Right ventricle myocardium superior (tissue), 1 donor: ENCODE results near the gene CERT1. TPM values are rescaled to one million over a fixed set of nuclear protein-coding genes. Genes with fewer than 3 reads are reported as not detected.
A peak's percentile ranks its signal among the peaks of the same experiment; 100 is the strongest.
"Not testable (repeated sequence)": the region's sequence is repeated elsewhere in the genome, so short reads cannot be mapped to it uniquely, and the experiment has no call there.

Experiments
- ATAC-seq: fragments of 200-7000 bp; cut with Tn5 transposase; one replicate; pipeline ENCODE4 v1.9.1; 2020; ENCODE audit warnings: mild to moderate bottlenecking; ENCODE audit not compliant: poor library complexity
- DNase-seq: peaks from one replicate; pipeline ENCODE4 v3.0.0-alpha.2; 2020
- intact Hi-C: fragments of 100-400 bp; cut with DNase I; formaldehyde crosslinking; loops from one replicate; pipeline ENCODE4 v1.11.2; 2022
- total RNA-seq: library from RNA; stranded (reverse); fragmentation: NEBNext Ultra II Directional; extraction: Animal tissue kit (Norgen Biotek cat#: 25700); gene quantifications from one replicate; pipeline ENCODE4 v1.2.1, GENCODE V29; 2021
- donor health status: DM: no; HTN: yes; CAD: no; lungs with severe emphysema.

CERT1 gene
- total RNA-seq, 1 donor from 2014 or later: 32.1 TPM

- DNase-seq (peak; percentile 99), ATAC-seq (peak; percentile 98)
- intact Hi-C loops: loop anchor here (2.0 to 10.0 kb wide), 2 partner anchors 100 to 328 kb away; partner anchors contain the start of gene ANKRD31
These were observed 174.7 kb downstream of the CERT1 start, which contains the start of gene HMGCR for GRCh38 chr5:75336615-75337336. Gene HMGCR, plus strand, starts transcription at chr5:75337220. Its CDS starts 5,386 bp downstream, at chr5:75342606.

GRCh38 chr5:75335952-75336614, 175.3 kb downstream of the CERT1 start:
- DNase-seq (no peak), ATAC-seq (peak; percentile 58)
- intact Hi-C loops: loop anchor here (2.0 to 10.0 kb wide), 2 partner anchors 99 to 329 kb away; partner anchors contain the start of gene ANKRD31

DNA sequence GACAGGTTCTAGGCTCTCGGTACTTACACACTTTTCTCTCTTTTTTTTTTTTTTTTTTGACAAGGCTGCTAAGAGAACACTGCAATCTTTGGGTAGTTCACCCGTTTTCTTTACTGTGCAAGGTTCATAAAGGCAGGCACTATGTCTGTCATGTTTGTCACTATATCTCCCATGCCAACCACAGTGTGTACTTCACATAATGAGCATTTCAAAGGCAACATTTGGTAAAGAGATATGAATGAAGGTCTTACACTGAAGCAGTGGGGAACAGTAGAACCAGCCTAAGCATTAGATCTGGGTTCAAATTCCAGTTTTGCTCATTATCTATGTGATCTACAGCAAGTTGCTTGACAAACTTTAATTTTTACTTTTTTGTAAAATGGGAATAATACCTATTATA, 175.9 kb downstream of the CERT1 start:
- intact Hi-C loops: loop anchor here (10.0 kb wide), 1 partner anchor 329 kb away; no protein-coding TSS in a partner anchor
- no peak for DNase-seq
- no peak for ATAC-seq

DNA sequence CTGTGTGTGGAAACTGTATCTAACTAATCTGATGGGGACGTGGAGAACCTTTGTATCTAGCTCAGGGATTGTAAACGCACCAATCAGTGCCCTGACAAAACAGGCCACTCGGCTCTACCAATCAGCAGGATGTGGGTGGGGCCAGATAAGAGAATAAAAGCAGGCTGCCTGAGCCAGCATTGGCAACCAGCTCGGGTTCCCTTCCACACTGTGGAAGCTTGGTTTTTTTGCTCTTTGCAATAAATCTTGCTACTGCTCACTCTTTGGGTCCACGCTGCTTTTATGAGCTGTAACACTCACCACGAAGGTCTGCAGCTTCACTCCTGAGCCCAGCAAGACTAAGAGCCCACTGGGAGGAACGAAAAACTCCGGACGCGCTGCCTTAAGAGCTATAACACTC, 177.0 kb downstream of the CERT1 start:
- intact Hi-C loops: loop anchor here (10.0 kb wide), 1 partner anchor 330 kb away; no protein-coding TSS in a partner anchor
- not testable (repeated sequence) for DNase-seq, ATAC-seq

DNA sequence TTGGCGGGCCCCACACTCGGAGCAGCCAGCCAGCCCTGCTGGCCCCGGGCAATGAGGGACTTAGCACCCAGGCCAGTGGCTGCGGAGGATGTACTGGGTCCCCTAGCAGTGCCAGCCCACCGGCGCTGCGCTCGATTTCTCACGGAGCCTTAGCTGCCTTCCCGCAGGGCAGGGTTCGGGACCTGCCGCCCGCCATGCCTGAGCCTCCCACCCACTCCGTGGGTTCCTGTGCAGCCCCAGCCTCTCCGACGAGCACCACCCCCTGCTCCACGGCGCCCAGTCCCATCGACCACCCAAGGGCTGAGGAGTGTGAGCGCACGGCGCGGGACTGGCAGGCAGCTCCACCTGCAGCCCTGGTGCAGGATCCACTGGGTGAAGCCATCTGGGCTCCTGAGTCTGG, 177.7 kb downstream of the CERT1 start:
- intact Hi-C loops: loop anchor here (10.0 kb wide), 1 partner anchor 331 kb away; no protein-coding TSS in a partner anchor
- not testable (repeated sequence) for ATAC-seq, DNase-seq

DNA sequence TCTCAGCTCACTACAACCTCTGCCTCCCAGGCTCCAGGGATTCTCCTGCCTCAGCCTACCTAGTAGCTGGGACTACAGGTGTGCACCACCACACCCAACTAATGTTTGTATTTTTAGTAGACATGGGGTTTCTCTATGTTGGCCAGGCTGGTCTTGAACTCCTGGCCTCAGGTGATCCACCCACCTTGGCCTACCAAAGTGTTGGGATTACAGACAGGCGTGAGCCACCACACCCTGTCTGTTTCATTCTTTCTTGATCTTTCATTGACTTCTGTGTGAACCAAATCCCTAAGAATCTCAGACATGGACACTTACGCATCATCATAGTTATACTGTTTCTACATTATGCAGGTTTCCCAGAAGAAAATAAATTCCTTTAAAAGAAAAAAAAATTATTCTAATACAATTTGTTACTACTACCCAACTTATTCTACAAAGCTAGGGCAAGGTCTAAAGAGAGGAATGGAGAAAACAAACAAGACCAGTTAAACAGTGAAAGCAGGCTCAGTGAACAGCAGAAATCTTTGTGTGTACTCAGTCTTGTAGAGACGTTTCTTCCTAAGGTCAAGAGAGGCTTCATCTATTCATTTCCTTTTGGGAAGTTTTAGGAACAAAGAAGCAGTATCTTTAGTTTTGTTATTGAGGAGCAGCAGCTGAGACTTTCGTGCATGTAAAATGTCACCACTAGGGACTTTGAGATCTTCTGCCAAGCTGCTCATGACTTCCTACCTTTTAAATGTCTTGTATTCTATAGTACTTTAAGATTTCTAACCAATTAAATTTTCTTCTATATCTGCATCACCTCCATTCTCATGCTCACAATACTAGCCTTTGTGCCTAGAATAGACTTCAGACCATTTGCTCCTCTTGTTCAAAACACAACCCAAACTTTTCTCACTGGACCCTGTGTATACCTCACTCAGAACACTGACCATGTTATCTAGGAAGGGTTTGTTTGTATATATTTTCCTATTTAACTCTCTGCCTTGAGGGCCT, 180.0 kb downstream of the CERT1 start:
- no peak for DNase-seq
- ATAC-seq: no peak
- intact Hi-C loops: loop anchor here (10.0 kb wide), 1 partner anchor 333 kb away; no protein-coding TSS in a partner anchor

DNA sequence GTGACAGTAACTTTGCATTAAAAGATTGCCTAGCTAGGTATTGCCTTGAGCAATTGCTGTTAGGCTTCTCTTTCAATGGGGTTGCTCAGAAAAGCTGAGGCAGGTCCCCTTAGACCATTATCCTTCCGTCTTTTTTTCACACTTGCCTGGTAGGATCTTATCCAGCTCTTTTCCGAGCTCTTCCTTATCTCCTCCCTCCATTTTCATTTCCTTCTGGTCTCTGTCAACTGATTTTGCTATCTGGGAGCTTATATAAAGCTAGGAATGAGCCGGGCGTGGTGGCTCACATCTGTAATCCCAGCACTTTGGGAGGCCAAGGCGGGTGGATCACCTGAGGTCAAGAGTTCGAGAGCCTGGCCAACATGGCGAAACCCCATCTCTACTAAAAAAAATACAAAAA, 181.0 kb downstream of the CERT1 start:
- ATAC-seq (no peak), DNase-seq (no peak)
- intact Hi-C loops: loop anchor here (10.0 kb wide), 1 partner anchor 334 kb away; no protein-coding TSS in a partner anchor

Other genes with a start within 250 kb of the CERT1 start
- 7.6 TPM for gene HMGCR, start 174.4 kb downstream of the CERT1 start, total RNA-seq
- 20.6 TPM for gene POLK, start 262 bp upstream of the CERT1 start, total RNA-seq
- gene ANKDD1B, start 99.8 kb upstream of the CERT1 start, total RNA-seq: not detected
- gene POC5, start 205.8 kb upstream of the CERT1 start, total RNA-seq: 2.3 TPM